ENCODE data around the gene PRRC2A. TPM values are rescaled to one million over a fixed set of nuclear protein-coding genes. Genes with fewer than 3 reads are reported as not detected.

The PRRC2A gene
- total RNA-seq, 6 experiments from 2014 or later, result 216 to 259 (median 231) TPM

DNA sequence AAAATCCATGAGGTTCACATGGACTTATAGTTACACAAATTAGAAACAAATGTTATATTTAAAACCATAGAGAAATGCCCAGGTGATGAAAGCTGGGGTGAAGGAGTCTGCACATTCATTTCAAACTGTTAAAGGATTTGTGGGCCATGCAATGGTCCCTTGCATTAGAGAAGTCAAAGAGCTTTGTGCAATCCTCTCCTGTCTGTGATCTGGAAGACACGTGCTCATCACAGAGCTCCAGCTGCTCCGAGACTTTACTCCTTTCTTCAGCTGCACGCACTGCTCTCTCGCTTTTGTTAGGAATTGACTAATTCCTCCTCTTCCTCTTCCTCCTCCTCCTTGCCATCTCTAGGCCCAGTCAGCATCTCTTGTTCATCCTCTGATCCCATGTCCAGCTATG lies 9.5 kb upstream of the PRRC2A start:
- Mint-ChIP-seq H3K36me3 (ENCODE audit: low read depth) (no peaks in the 10 kb centered on the region), H3K9me3 (no peaks in the 10 kb centered on the region), H3K4me1 (ENCODE audit: low read depth) (no peaks in the 10 kb centered on the region; the same call in 1 of the 2 replicates), H3K27ac (no peak overlapping the region), H3K27me3 (ENCODE audit: insufficient read depth) (peaks cover 4% of the 10 kb centered on the region), H3K4me3 (no peak overlapping the region)
- TF ChIP-seq, protein P1, sequence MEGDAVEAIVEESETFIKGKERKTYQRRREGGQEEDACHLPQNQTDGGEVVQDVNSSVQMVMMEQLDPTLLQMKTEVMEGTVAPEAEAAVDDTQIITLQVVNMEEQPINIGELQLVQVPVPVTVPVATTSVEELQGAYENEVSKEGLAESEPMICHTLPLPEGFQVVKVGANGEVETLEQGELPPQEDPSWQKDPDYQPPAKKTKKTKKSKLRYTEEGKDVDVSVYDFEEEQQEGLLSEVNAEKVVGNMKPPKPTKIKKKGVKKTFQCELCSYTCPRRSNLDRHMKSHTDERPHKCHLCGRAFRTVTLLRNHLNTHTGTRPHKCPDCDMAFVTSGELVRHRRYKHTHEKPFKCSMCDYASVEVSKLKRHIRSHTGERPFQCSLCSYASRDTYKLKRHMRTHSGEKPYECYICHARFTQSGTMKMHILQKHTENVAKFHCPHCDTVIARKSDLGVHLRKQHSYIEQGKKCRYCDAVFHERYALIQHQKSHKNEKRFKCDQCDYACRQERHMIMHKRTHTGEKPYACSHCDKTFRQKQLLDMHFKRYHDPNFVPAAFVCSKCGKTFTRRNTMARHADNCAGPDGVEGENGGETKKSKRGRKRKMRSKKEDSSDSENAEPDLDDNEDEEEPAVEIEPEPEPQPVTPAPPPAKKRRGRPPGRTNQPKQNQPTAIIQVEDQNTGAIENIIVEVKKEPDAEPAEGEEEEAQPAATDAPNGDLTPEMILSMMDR (IDR thresholded peaks at IDR 0.05), result no peak
- DNase-seq, result no peak

DNA sequence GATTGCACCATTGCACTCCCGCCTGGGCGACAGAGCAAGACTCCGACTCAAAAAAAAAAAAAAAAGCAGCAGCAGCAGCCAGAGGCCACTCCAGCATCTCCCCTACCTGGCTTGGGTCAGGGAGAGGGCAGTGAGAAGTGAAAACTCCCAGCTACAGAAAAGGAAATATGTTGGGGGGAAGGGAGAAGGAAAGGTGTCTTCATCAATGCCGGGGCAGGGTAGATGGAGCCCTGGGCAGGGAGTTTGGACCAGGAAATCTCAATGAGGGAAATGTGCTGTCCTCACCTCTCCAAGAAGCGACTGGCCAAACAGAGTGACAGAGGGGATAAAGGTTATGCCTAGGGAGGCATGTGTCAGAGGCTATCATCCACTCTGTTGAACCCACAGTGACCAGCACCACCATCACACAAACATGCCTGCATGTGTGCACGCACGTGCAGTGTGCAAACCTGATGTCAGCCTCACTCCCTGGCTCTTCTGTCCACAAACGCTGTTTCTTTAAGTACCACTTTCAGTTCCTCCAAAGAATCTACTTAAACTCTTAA lies 6.4 kb upstream of the PRRC2A start:
- no peaks in the 10 kb centered on the region; the same call in 1 of the 2 replicates for H3K4me1 Mint-ChIP-seq (ENCODE audit: low read depth)
- H3K36me3 Mint-ChIP-seq (ENCODE audit: low read depth), result no peaks in the 10 kb centered on the region

DNA sequence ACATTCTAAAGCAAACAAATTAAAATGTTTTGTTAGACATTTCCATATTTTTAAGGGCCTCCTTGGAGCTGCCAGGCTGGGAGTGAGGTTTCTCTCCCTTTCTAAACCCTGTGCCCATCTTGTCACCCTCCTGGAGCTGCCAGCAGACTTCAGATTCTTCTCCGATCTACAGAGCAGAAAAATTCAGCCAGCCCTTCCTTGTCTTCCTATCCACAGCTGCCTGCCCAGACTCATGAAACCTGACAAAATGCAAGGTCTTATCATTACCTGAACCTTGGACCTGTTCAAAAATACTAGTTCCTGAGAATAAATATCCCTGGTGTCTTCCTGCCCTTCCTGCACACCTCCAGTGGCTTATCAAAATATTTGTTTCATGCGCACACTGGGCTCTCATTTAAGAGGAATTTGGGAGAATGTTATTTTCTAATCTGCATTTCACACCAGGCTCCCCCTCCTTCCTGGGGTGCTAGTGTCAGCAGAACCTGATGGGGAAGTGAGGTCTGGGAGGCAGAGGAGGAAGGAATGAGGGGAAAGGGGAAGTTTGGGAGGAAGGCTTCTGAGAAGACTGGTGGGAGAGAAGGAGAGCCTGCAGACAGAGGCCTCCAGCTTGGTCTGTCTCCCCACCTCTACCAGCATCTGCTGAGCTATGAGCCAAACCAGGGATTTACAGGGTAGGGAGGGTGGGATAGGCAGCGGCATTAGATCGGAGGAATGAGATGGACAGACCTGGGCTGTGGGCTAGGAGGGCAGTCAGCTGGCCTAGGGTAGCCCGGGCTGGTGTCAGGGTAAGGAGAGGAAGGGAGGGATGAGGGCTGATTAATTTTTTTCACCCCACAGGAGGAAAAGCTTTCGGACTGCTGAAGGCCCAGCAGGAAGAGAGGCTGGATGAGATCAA lies 5.6 kb upstream of the PRRC2A start, which contains the start of gene AIF1:
Gene AIF1 (plus strand): TSS at position 551 of the 895 bp plus-strand sequence. CDS start 96 bp downstream, at position 647.
- Mint-ChIP-seq H3K9me3 (no peaks in the 10 kb centered on the region), H3K27ac (no peak within 1 kb of the TSS), H3K4me1 (ENCODE audit: low read depth) (peaks cover 5% of the 10 kb centered on the region; the same call in 1 of the 2 replicates), H3K27me3 (ENCODE audit: insufficient read depth) (peaks cover 5% of the 10 kb centered on the region), H3K36me3 (ENCODE audit: low read depth) (no peaks in the 10 kb centered on the region), H3K4me3 (no peak within 1 kb of the TSS)
- TF ChIP-seq, protein P1 (IDR thresholded peaks at IDR 0.05), result no peak
- no peak for DNase-seq

More for the DNA sequence above, 6.4 kb upstream of the PRRC2A start:
- Mint-ChIP-seq H3K27me3 (ENCODE audit: insufficient read depth) (peaks cover 5% of the 10 kb centered on the region), H3K4me3 (no peak overlapping the region), H3K27ac (no peak overlapping the region), H3K9me3 (no peaks in the 10 kb centered on the region)
- TF ChIP-seq, protein P1 (IDR thresholded peaks at IDR 0.05), result no peak
- DNase-seq, result no peak

GRCh38 chr6:31615748-31616147 lies 4.8 kb upstream of the PRRC2A start:
- Mint-ChIP-seq H3K36me3 (ENCODE audit: low read depth) (no peaks in the 10 kb centered on the region), H3K27me3 (ENCODE audit: insufficient read depth) (peaks cover 5% of the 10 kb centered on the region), H3K4me3 (no peak overlapping the region), H3K27ac (no peak overlapping the region), H3K4me1 (ENCODE audit: low read depth) (peaks cover 6% of the 10 kb centered on the region; the same call in 1 of the 2 replicates), H3K9me3 (no peaks in the 10 kb centered on the region)
- TF ChIP-seq, protein P1 (IDR thresholded peaks at IDR 0.05), result no peak
- DNase-seq, result no peak

- DNase-seq, result no peak
- Mint-ChIP-seq H3K36me3 (ENCODE audit: low read depth) (peaks cover 11% of the 10 kb centered on the region), H3K9me3 (no peaks in the 10 kb centered on the region), H3K4me1 (ENCODE audit: low read depth) (peaks cover 11% of the 10 kb centered on the region), H3K27ac (no peak overlapping the region), H3K27me3 (ENCODE audit: insufficient read depth) (peaks cover 6% of the 10 kb centered on the region), H3K4me3 (no peak overlapping the region)
- TF ChIP-seq, protein P1 (IDR thresholded peaks at IDR 0.05), result no peak
Observed at GRCh38 chr6:31617010-31617409, 3.5 kb upstream of the PRRC2A start.
